Measurements from ENCODE around the gene PGP. TPM values are rescaled to one million over a fixed set of nuclear protein-coding genes. Genes with fewer than 3 reads are reported as not detected.

Gene PGP
- total RNA-seq, 1 donor: 14.1 TPM

DNA sequence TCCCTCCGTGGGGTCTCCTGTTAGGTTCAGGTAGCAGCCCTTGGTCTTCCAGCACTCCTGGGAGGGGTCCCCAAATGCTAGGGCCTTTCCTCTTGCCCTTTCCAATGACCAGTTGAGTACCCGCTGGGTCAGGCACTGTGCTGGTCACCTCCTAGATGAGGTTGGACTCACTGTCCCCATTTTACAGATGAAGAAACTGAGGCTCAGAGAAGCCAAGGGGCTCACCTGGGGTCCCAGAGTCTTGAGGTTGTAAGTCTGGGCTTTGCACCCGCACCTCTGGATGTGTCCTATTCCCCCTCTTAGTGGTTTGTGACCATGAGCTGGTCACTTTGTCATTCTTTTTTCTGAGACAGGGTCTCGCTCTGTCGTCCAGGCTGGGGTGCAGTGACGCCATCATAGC, 16.9 kb downstream of the PGP start:
- Histone ChIP-seq H3K4me3 (ENCODE audit: insufficient read depth, low read length) (no peak overlapping the region), H3K36me3 (ENCODE audit: insufficient read depth, low read length) (no peaks in the 10 kb centered on the region), H3K79me2 (ENCODE audit: insufficient read depth, low read length) (no peaks in the 10 kb centered on the region), H3K27ac (ENCODE audit: low read depth, low read length) (no peak overlapping the region), H2AFZ (ENCODE audit: low read length) (no peak overlapping the region), H4K20me1 (ENCODE audit: insufficient read depth, low read length) (no peaks in the 10 kb centered on the region), H3K27me3 (ENCODE audit: insufficient read depth, low read length) (peaks cover 55% of the 10 kb centered on the region), H3K9me3 (ENCODE audit: low read depth, low read length) (no peaks in the 10 kb centered on the region), H3K4me2 (ENCODE audit: insufficient read depth, low read length) (no peak overlapping the region), H3K4me1 (ENCODE audit: insufficient read depth, low read length) (no peaks in the 10 kb centered on the region)
- TF ChIP-seq, protein P1, sequence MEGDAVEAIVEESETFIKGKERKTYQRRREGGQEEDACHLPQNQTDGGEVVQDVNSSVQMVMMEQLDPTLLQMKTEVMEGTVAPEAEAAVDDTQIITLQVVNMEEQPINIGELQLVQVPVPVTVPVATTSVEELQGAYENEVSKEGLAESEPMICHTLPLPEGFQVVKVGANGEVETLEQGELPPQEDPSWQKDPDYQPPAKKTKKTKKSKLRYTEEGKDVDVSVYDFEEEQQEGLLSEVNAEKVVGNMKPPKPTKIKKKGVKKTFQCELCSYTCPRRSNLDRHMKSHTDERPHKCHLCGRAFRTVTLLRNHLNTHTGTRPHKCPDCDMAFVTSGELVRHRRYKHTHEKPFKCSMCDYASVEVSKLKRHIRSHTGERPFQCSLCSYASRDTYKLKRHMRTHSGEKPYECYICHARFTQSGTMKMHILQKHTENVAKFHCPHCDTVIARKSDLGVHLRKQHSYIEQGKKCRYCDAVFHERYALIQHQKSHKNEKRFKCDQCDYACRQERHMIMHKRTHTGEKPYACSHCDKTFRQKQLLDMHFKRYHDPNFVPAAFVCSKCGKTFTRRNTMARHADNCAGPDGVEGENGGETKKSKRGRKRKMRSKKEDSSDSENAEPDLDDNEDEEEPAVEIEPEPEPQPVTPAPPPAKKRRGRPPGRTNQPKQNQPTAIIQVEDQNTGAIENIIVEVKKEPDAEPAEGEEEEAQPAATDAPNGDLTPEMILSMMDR (IDR thresholded peaks at IDR 0.05; ENCODE audit: extremely low read depth, low read depth, low read length): no peak
- DNase-seq (ENCODE audit: insufficient read length, low spot score, missing footprints): no peak

DNA sequence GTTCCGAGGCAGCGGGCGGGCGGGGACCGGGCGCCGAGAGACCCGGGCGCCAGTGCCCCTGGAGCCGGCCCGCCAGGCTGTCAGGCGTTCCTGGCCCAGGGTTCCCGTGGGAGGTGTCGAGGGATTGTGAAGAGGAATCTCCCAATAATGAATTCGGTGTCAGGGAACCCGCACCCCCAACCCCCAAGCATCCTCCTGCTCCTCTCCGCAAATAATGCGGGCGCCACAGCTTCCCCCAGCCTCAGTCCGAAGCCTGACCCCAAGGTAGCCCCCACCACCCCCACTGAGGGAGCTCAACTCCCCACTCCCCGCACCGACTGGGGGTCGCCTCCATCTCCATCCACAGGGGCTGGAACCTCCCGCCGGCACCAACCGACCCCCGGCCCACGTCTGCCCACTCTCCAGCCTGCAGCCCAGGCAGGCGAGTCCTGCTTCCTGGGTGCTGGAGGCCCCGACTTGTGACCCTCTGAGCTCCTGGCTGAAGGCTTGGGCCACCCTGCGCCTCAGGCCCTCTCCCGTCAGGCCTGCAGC, 17.6 kb downstream of the PGP start:
- peak; percentile 76 for DNase-seq (ENCODE audit: insufficient read length, low spot score, missing footprints)
- Histone ChIP-seq H3K79me2 (ENCODE audit: insufficient read depth, low read length) (no peaks in the 10 kb centered on the region), H3K4me1 (ENCODE audit: insufficient read depth, low read length) (no peaks in the 10 kb centered on the region), H4K20me1 (ENCODE audit: insufficient read depth, low read length) (no peaks in the 10 kb centered on the region), H3K4me3 (ENCODE audit: insufficient read depth, low read length) (no peak overlapping the region), H3K4me2 (ENCODE audit: insufficient read depth, low read length) (no peak overlapping the region), H3K36me3 (ENCODE audit: insufficient read depth, low read length) (no peaks in the 10 kb centered on the region), H2AFZ (ENCODE audit: low read length) (no peak overlapping the region), H3K27ac (ENCODE audit: low read depth, low read length) (no peak overlapping the region), H3K27me3 (ENCODE audit: insufficient read depth, low read length) (peaks cover 55% of the 10 kb centered on the region), H3K9me3 (ENCODE audit: low read depth, low read length) (no peaks in the 10 kb centered on the region)
- TF ChIP-seq, protein P1 (IDR thresholded peaks at IDR 0.05; ENCODE audit: extremely low read depth, low read depth, low read length): no peak

DNA sequence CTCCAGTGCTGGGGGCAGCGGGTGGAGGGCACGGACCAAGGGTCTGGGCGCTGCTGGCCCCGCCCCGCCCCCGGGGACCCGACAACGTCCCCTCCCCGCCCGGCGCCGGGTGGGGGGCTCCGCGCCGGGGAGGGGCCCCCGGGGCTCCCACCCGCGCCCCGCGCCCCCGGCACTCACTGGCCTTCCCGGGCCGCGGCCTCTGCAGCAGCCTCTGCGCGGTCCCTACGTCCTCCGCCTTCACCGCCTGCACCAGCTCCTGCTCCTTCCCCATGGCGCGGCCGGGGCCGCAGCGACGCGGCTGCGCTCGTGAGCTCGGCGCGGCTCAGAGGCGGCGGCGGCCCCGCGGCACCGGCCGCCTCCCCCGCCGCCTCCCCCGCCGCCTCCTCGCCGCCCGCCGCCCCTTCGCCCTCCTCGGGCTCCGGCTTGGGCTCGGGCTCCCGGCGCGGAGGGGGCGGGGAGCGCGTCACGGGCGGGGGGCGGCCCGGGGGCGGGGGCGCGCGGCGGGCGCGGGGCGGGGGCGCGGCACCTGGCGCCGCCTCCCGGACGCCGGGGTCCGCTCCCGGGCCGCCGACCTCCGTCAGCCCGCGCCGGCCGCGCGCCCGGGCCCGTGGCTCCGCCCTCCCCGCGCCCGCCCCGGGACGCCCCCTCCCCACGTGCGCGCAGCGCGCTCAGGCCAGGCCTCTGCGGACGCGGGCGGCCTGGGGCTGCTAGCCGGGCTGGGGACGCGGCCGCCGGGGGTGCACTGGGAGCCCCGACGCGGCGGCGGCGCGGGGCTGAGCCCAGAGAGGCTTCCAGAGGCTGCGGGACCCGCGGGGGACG, 18.3 kb downstream of the PGP start, which contains the start of gene CASKIN1:
Gene CASKIN1 (minus strand): TSS at position 444 of the 819 bp plus-strand sequence. CDS start 173 bp downstream, at position 271.
- Histone ChIP-seq H3K27ac (ENCODE audit: low read depth, low read length) (no peak within 1 kb of the TSS), H2AFZ (ENCODE audit: low read length) (no peak within 1 kb of the TSS), H3K4me3 (ENCODE audit: insufficient read depth, low read length) (no peak within 1 kb of the TSS), H3K36me3 (ENCODE audit: insufficient read depth, low read length) (no peaks in the 10 kb centered on the region), H3K27me3 (ENCODE audit: insufficient read depth, low read length) (peaks cover 55% of the 10 kb centered on the region), H4K20me1 (ENCODE audit: insufficient read depth, low read length) (no peaks in the 10 kb centered on the region), H3K4me2 (ENCODE audit: insufficient read depth, low read length) (no peak within 1 kb of the TSS), H3K79me2 (ENCODE audit: insufficient read depth, low read length) (no peaks in the 10 kb centered on the region), H3K9me3 (ENCODE audit: low read depth, low read length) (no peaks in the 10 kb centered on the region), H3K4me1 (ENCODE audit: insufficient read depth, low read length) (no peaks in the 10 kb centered on the region)
- TF ChIP-seq, protein P1 (IDR thresholded peaks at IDR 0.05; ENCODE audit: extremely low read depth, low read depth, low read length): no peak
- DNase-seq (ENCODE audit: insufficient read length, low spot score, missing footprints): peak; percentile 96

Measured in osteoblast (primary cell).